Measurements from ENCODE around the gene CWF19L1.
A peak's percentile ranks its signal among the peaks of the same experiment; 100 is the strongest.

The CWF19L1 gene

GRCh38 chr10:100254191-100254590, 13.2 kb downstream of the CWF19L1 start:
- FAIRE-seq (no peak), DNase-seq (ENCODE audit: insufficient read length, low spot score) (no peak)

GRCh38 chr10:100253041-100253440, 14.4 kb downstream of the CWF19L1 start:
- DNase-seq (ENCODE audit: insufficient read length, low spot score) (no peak), FAIRE-seq (no peak)

- DNase-seq (ENCODE audit: insufficient read length, low spot score) (no peak), FAIRE-seq (no peak)
These were observed 18.6 kb downstream of the CWF19L1 start for GRCh38 chr10:100248820-100249219.

- FAIRE-seq (no peak), DNase-seq (ENCODE audit: insufficient read length, low spot score) (no peak)
These were observed 21.8 kb downstream of the CWF19L1 start for GRCh38 chr10:100245484-100246220.

- DNase-seq (ENCODE audit: insufficient read length, low spot score) (no peak), FAIRE-seq (no peak)
These were observed 27.6 kb downstream of the CWF19L1 start for GRCh38 chr10:100239851-100240250.

GRCh38 chr10:100238429-100238828, 29.0 kb downstream of the CWF19L1 start:
- DNase-seq (ENCODE audit: insufficient read length, low spot score) (no peak), FAIRE-seq (no peak)

- FAIRE-seq: no peak
These were observed 35.3 kb downstream of the CWF19L1 start for GRCh38 chr10:100232101-100232500.

GRCh38 chr10:100229819-100230422, 37.5 kb downstream of the CWF19L1 start:
- FAIRE-seq: no peak

More at GRCh38 chr10:100232101-100232500, 35.3 kb downstream of the CWF19L1 start:
- DNase-seq (ENCODE audit: insufficient read length, low spot score): no peak

GRCh38 chr10:100223879-100224278, 43.6 kb downstream of the CWF19L1 start:
- no peak for FAIRE-seq
- no peak for DNase-seq (ENCODE audit: insufficient read length, low spot score)

More at GRCh38 chr10:100229819-100230422, 37.5 kb downstream of the CWF19L1 start:
- no peak for DNase-seq (ENCODE audit: insufficient read length, low spot score)

GRCh38 chr10:100222529-100222928, 44.9 kb downstream of the CWF19L1 start:
- DNase-seq (ENCODE audit: insufficient read length, low spot score) (no peak), FAIRE-seq (no peak)

- no peak for FAIRE-seq
These were observed 51.4 kb downstream of the CWF19L1 start for GRCh38 chr10:100216006-100216405.

GRCh38 chr10:100209303-100209702, 58.1 kb downstream of the CWF19L1 start:
- peak; percentile 10 for DNase-seq (ENCODE audit: insufficient read length, low spot score)
- no peak for FAIRE-seq

More at GRCh38 chr10:100216006-100216405, 51.4 kb downstream of the CWF19L1 start:
- DNase-seq (ENCODE audit: insufficient read length, low spot score): no peak

GRCh38 chr10:100208276-100208675, 59.2 kb downstream of the CWF19L1 start:
- DNase-seq (ENCODE audit: insufficient read length, low spot score) (no peak), FAIRE-seq (no peak)

GRCh38 chr10:100204370-100204769, 63.1 kb downstream of the CWF19L1 start:
- DNase-seq (ENCODE audit: insufficient read length, low spot score) (no peak), FAIRE-seq (no peak)

- FAIRE-seq (no peak), DNase-seq (ENCODE audit: insufficient read length, low spot score) (no peak)
These were observed 65.9 kb downstream of the CWF19L1 start for GRCh38 chr10:100201549-100201948.

- no peak for DNase-seq (ENCODE audit: insufficient read length, low spot score)
- FAIRE-seq: no peak
These were observed 72.7 kb downstream of the CWF19L1 start for GRCh38 chr10:100194711-100195110.

GRCh38 chr10:100192350-100192749, 75.1 kb downstream of the CWF19L1 start:
- no peak for DNase-seq (ENCODE audit: insufficient read length, low spot score)
- no peak for FAIRE-seq

GRCh38 chr10:100186253-100187212, 80.9 kb downstream of the CWF19L1 start:
- DNase-seq (ENCODE audit: insufficient read length, low spot score) (peak; percentile 28), FAIRE-seq (no peak)

- peak; percentile 90 for DNase-seq (ENCODE audit: insufficient read length, low spot score)
- FAIRE-seq: peak; percentile 96
These were observed 81.8 kb downstream of the CWF19L1 start, which contains the start of gene ERLIN1 for GRCh38 chr10:100185364-100186252. TSS of gene ERLIN1 (minus strand) at chr10:100186029. CDS start at chr10:100185626, 403 bp downstream.

- DNase-seq (ENCODE audit: insufficient read length, low spot score) (peak; percentile 29), FAIRE-seq (peak; percentile 23)
These were observed 82.6 kb downstream of the CWF19L1 start for GRCh38 chr10:100184840-100185239.
